Heart right ventricle (tissue), 16 donors: ENCODE data around the gene PDE3A. TPM values are rescaled to one million over a fixed set of nuclear protein-coding genes. Genes with fewer than 3 reads are reported as not detected.

ENCODE experiments used
- ATAC-seq, 8 donors: fragments of 200-7000 bp; cut with Tn5 transposase; one replicate each; pipeline ENCODE4 v1.9.1; 2020; ENCODE audit warnings: mild to moderate bottlenecking in 8 of 8, moderate library complexity in 8 of 8, moderate number of reproducible peaks in 1 of 8
- DNase-seq, 2 donors: peaks; one replicate each; pipeline ENCODE4 v3.0.0-alpha.2; 2020
- H3K27ac ChIP-seq, 10 donors: fragments of 200-600 bp; sonication (generic) in 2 of 10; one replicate each; pipeline versions ENCODE4 v1.5.0 to v1.8.0; 2020 to 2022; ENCODE audit warnings: mild to moderate bottlenecking in 3 of 10
- H3K27me3 ChIP-seq, 7 donors: fragments of 200-600 bp; one replicate each; pipeline ENCODE4 v1.8.0; 2021 to 2022; ENCODE audit warnings: mild to moderate bottlenecking in 2 of 7
- H3K36me3 ChIP-seq, 9 donors: fragments of 200-600 bp; sonication (generic) in 1 of 9; one replicate each; pipeline versions ENCODE4 v1.5.0 to v1.8.0; 2020 to 2022; ENCODE audit warnings: mild to moderate bottlenecking in 2 of 9
- H3K4me1 ChIP-seq, 9 donors: fragments of 200-600 bp; sonication (generic) in 1 of 9; one replicate each; pipeline versions ENCODE4 v1.5.0 to v1.8.0; 2020 to 2022; ENCODE audit warnings: mild to moderate bottlenecking in 4 of 9
- H3K4me3 ChIP-seq, 10 donors: fragments of 200-600 bp; sonication (generic) in 2 of 10; one replicate each; pipeline versions ENCODE4 v1.5.0 to v1.8.0; 2020 to 2022; ENCODE audit warnings: mild to moderate bottlenecking in 7 of 10, moderate library complexity in 2 of 10
- H3K9me3 ChIP-seq, 11 donors: fragments of 200-600 bp in 10 of 11; sonication (generic) in 2 of 11; one replicate each; pipeline versions ENCODE4 v1.5.0 to v1.8.0; 2013 to 2022; ENCODE audit warnings: mild to moderate bottlenecking in 2 of 11, control low read depth in 1 of 11, moderate library complexity in 1 of 11
- WGBS, 2 donors: extraction: QIAGEN DNeasy Blood & Tissue Kit; methylation state at CpG; one replicate each; pipeline ENCODE4 v1.1.7; 2013; ENCODE audit warnings: inconsistent platforms in 1 of 2; 5-methylcytosine and 5-hydroxymethylcytosine counted together
- intact Hi-C, 10 donors: fragments of 100-400 bp; cut with DNase I; formaldehyde crosslinking; loops; one replicate each; pipeline versions ENCODE4 v1.11.1 to v1.14.2; 2022
- polyA plus RNA-seq, 2 donors: library from polyadenylated mRNA; stranded (reverse); fragments of 200-250 nt; gene quantifications; one replicate each; pipeline ENCODE4 v1.2.3, GENCODE V29; 2013
- total RNA-seq, 10 donors: library from RNA; stranded (reverse); fragmentation: NEBNext Ultra II Directional in 3 of 10; extraction: Animal tissue kit (Norgen Biotek cat#: 25700) in 3 of 10; gene quantifications; one replicate each; pipeline versions ENCODE4 v1.2.1 to v1.2.4, GENCODE V29; 2021 to 2023
- TF ChIP-seq, protein P1 (sequence below), 9 donors: fragments of 200-600 bp; sonication (generic) in 2 of 9; IDR thresholded peaks; one replicate each; pipeline versions ENCODE4 v1.5.0 to v1.8.0; 2021 to 2022; ENCODE audit warnings: antibody characterized with exemption in 9 of 9, mild to moderate bottlenecking in 5 of 9, moderate library complexity in 1 of 9
- donor health status: Arrhythmogenic right ventricular cardiomyopathy.
- donor health status: ischemic (EF 13 %, LVEDD 7.1; RV severe dilation, severe dysfunction).
- donor health status: healthy with polysubstance abuse.
- donor health status: DM: no; HTN: yes; CAD: no.
- donor health status: DM: no; HTN: no; CAD: no.
- donor health status: ischemic (EF 25% LVEDD 6.9; RV normal size, moderate dysfunction).
- donor health status: ischemic (EF 25% LVEDD 5.7; RV mildly dilated, moderate dysfunction).
- donor health status: healthy.
- donor health status: DM: yes; HTN: yes; CAD: no.
- donor health status: Ischemic cardiomyopathy.
- donor health status: ischemic (EF 35%, LVEDD 5.7; RV mildly dilated, moderate dysfunction).
- donor health status: nonischemic (EF 11% LVEDD 7.7; RV severe dilation, severe dysfunction).
- donor health status: DM: yes; HTN: yes; CAD: no.
- donor health status: PGD.
- donor health status: ischemic (EF 29% LVEDD 5.4; RV normal size, mild dysfunction).
- donor health status: nonischemic (EF 23%, LVEDD 6.1; RV moderate dilation, normal function).

The PDE3A gene
- total and polyA plus RNA-seq, 12 donors: 18.8 to 362 (median 209) TPM

GRCh38 chr12:20555015-20555414 lies 186.7 kb downstream of the PDE3A start:
- ATAC-seq (no peak), DNase-seq (no peak)
- intact Hi-C loops: no loop called here
- peaks cover 0 to 45% (median 29%) of the 10 kb centered on the region in 9 donors for H3K4me1 ChIP-seq
- H3K36me3 ChIP-seq: peaks cover 0 to 7% (median 0%) of the 10 kb centered on the region in 9 donors
- no peak overlapping the region for H3K4me3 ChIP-seq
- no peak overlapping the region for H3K27ac ChIP-seq
- WGBS, 2 donors: 94 to 96% methylated on average over 10 of the region's 10 CpGs
- no peaks in the 10 kb centered on the region for H3K27me3 ChIP-seq
- TF ChIP-seq, protein P1, sequence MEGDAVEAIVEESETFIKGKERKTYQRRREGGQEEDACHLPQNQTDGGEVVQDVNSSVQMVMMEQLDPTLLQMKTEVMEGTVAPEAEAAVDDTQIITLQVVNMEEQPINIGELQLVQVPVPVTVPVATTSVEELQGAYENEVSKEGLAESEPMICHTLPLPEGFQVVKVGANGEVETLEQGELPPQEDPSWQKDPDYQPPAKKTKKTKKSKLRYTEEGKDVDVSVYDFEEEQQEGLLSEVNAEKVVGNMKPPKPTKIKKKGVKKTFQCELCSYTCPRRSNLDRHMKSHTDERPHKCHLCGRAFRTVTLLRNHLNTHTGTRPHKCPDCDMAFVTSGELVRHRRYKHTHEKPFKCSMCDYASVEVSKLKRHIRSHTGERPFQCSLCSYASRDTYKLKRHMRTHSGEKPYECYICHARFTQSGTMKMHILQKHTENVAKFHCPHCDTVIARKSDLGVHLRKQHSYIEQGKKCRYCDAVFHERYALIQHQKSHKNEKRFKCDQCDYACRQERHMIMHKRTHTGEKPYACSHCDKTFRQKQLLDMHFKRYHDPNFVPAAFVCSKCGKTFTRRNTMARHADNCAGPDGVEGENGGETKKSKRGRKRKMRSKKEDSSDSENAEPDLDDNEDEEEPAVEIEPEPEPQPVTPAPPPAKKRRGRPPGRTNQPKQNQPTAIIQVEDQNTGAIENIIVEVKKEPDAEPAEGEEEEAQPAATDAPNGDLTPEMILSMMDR (IDR thresholded peaks at IDR 0.05): no peak
- peaks cover 0 to 11% (median 0%) of the 10 kb centered on the region in 11 donors for H3K9me3 ChIP-seq

DNA sequence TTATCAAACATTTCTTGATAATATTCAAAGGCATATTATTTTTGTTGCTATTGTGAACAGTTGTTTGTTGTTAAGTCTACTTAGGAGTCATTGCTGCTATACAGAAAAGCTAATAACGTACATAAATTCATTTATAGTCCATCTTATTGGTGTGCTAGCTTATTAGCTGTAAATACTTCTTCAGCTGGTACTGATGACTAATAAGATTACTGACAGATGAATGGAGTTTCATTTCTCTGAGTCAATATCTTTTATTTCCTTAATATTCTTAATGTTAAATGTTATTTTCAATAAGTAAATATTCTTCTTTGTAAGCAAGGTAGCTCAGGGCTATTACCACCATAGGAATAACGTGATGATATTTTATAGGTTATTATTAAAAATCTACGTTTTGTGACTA lies 187.4 kb downstream of the PDE3A start:
- H3K36me3 ChIP-seq: peaks cover 0 to 7% (median 0%) of the 10 kb centered on the region in 9 donors
- ATAC-seq (no peak), DNase-seq (no peak)
- 74 to 82% methylated on average over 3 of the region's 3 CpGs for WGBS, 2 donors
- intact Hi-C loops: no loop called here
- H3K27me3 ChIP-seq: no peaks in the 10 kb centered on the region
- TF ChIP-seq, protein P1 (IDR thresholded peaks at IDR 0.05): no peak
- H3K4me3 ChIP-seq: no peak overlapping the region
- peak overlapping the region in 1 of 10 donors; percentile 21 for H3K27ac ChIP-seq
- H3K9me3 ChIP-seq: peaks cover 0 to 11% (median 0%) of the 10 kb centered on the region in 11 donors
- H3K4me1 ChIP-seq: peaks cover 0 to 44% (median 27%) of the 10 kb centered on the region in 9 donors

GRCh38 chr12:20557096-20557495 lies 188.8 kb downstream of the PDE3A start:
- peak overlapping the region in 2 of 10 donors; percentile 12 to 34 for H3K27ac ChIP-seq
- no peak overlapping the region for H3K4me3 ChIP-seq
- peaks cover 0 to 57% (median 28%) of the 10 kb centered on the region in 9 donors for H3K4me1 ChIP-seq
- peaks cover 0 to 3% (median 0%) of the 10 kb centered on the region in 11 donors for H3K9me3 ChIP-seq
- peaks cover 0 to 6% (median 0%) of the 10 kb centered on the region in 9 donors for H3K36me3 ChIP-seq
- WGBS, 2 donors: 42 to 73% methylated on average over 1 of the region's 1 CpG
- intact Hi-C loops: no loop called here
- ATAC-seq (no peak), DNase-seq (no peak)
- TF ChIP-seq, protein P1 (IDR thresholded peaks at IDR 0.05): no peak
- no peaks in the 10 kb centered on the region for H3K27me3 ChIP-seq

DNA sequence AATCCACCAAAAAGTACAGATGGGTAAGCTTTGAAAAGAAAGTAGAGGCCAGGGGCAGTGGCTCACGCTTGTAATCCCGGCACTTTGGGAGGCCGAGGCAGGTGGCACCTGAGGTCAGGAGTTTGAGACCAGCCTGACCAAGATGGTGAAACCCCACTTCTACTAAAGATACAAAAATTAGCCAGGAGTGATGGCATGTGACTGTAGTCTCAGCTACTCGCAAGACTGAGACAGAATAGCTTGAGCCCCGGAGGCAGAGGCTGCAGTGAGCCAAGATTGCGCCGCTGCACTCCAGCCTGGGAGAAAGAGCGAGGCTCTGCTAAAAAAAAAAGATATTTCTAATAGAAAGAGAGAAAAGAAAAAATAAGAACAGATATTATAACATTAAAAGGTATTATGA lies 192.6 kb downstream of the PDE3A start:
- Histone ChIP-seq H3K4me3 (peak overlapping the region in 1 of 10 donors; percentile 3), H3K27ac (peak overlapping the region in 5 of 10 donors; percentile 30 to 63 (median 45)), H3K9me3 (no peaks in the 10 kb centered on the region), H3K36me3 (peaks cover 0 to 6% (median 0%) of the 10 kb centered on the region in 9 donors), H3K27me3 (no peaks in the 10 kb centered on the region), H3K4me1 (peaks cover 0 to 87% (median 28%) of the 10 kb centered on the region in 9 donors)
- ATAC-seq: peak; percentile 25 to 76 (median 56)
- DNase-seq: peak in 1 of 2 donors; percentile 11
- TF ChIP-seq, protein P1 (IDR thresholded peaks at IDR 0.05): no peak
- intact Hi-C loops: no loop called here
- WGBS, 2 donors: 62 to 69% methylated on average over 8 of the region's 8 CpGs
